HepG2 (cell line): ENCODE measurements around the gene CACTIN. TPM values are rescaled to one million over a fixed set of nuclear protein-coding genes. Genes with fewer than 3 reads are reported as not detected.

Experiments
- ARNT ChIP-seq: fragments of 450-650 bp; IDR thresholded peaks from 2 replicates; pipeline ENCODE4 v1.6.1; 2017
- ATAD3A ChIP-seq: sonication (generic); formaldehyde crosslinking; IDR thresholded peaks from 2 replicates; pipeline ENCODE4 v1.4.0; 2020; ENCODE audit warnings: missing genetic modification reagents
- FOXO1 ChIP-seq: sonication (generic); formaldehyde crosslinking; IDR thresholded peaks from 2 replicates; pipeline ENCODE4 v1.4.0; 2020; ENCODE audit warnings: missing genetic modification reagents
- HMG20A ChIP-seq: IDR thresholded peaks from 2 replicates; pipeline ENCODE4 v1.6.1; 2016; ENCODE audit warnings: borderline replicate concordance
- KMT2A ChIP-seq: sonication (generic); formaldehyde crosslinking; IDR thresholded peaks from 2 replicates; pipeline ENCODE4 v1.4.0; 2020; ENCODE audit warnings: missing genetic modification reagents
- KMT2B ChIP-seq: IDR thresholded peaks from 2 replicates; pipeline ENCODE4 v1.6.1; 2016; ENCODE audit warnings: missing genetic modification reagents, missing compliant biosample characterization
- REPIN1 ChIP-seq: sonication (generic); formaldehyde crosslinking; IDR thresholded peaks from 2 replicates; pipeline ENCODE4 v1.8.0; 2022; ENCODE audit warnings: missing genetic modification reagents, low read depth, mild to moderate bottlenecking, borderline replicate concordance
- ZIK1 ChIP-seq: sonication (generic); formaldehyde crosslinking; IDR thresholded peaks from 2 replicates; pipeline ENCODE4 v1.5.0; 2020; ENCODE audit warnings: mild to moderate bottlenecking, low read depth, missing genetic modification reagents, borderline replicate concordance
- ZKSCAN1 ChIP-seq: fragments of 150-350 bp; IDR thresholded peaks from 2 replicates; pipeline ENCODE4 v1.6.1; 2014; ENCODE audit warnings: low read length
- ZNF296 ChIP-seq: sonication (generic); formaldehyde crosslinking; conservative IDR thresholded peaks from 2 replicates; pipeline ENCODE4 v1.5.0; 2020; ENCODE audit warnings: mild to moderate bottlenecking, missing genetic modification reagents
- ZNF331 ChIP-seq: sonication (generic); formaldehyde crosslinking; IDR thresholded peaks from 2 replicates; pipeline ENCODE4 v1.4.0; 2020; ENCODE audit warnings: missing genetic modification reagents
- ZNF781 ChIP-seq: sonication (generic); formaldehyde crosslinking; IDR thresholded peaks from 2 replicates; pipeline ENCODE4 v1.5.1; 2020; ENCODE audit warnings: borderline replicate concordance, mild to moderate bottlenecking, missing genetic modification reagents; ENCODE audit errors: not compliant biosample characterization
- ZNF883 ChIP-seq: sonication (generic); formaldehyde crosslinking; IDR thresholded peaks from 2 replicates; pipeline ENCODE4 v1.5.1; 2020; ENCODE audit warnings: mild to moderate bottlenecking, missing genetic modification reagents; ENCODE audit errors: not compliant biosample characterization
- polyA plus RNA-seq, 8 experiments: library from polyadenylated mRNA; depleted of rRNA in 3 of 8; stranded (reverse) in 7 of 8; unstranded in 1 of 8; fragments of >200 nt; fragmentation: Illumina TruSeq in 4 of 8; extraction: Trizol in 4 of 8; gene quantifications; 2 replicates each; pipeline versions ENCODE4 v1.2.1 to v1.2.3, GENCODE V29; 2011 to 2016; ENCODE audit warnings: low read depth in 4 of 8, missing spikeins in 1 of 8, mixed read lengths in 1 of 8; ENCODE audit not compliant: insufficient read depth in 1 of 8
- total RNA-seq, 5 experiments: library from RNA; depleted of rRNA; stranded (reverse); fragments of >200 nt; fragmentation: Illumina TruSeq; extraction: Trizol; gene quantifications; 2 replicates each; pipeline ENCODE4 v1.2.3, GENCODE V29; 2016; ENCODE audit warnings: low read depth in 1 of 5
- TF ChIP-seq, protein P1 (sequence below): sonication (generic); formaldehyde crosslinking; IDR thresholded peaks from 2 replicates; pipeline ENCODE4 v1.8.0; 2022; ENCODE audit warnings: mild to moderate bottlenecking, missing genetic modification reagents, moderate library complexity
- TF ChIP-seq, protein P2 (sequence below): sonication (generic); formaldehyde crosslinking; IDR thresholded peaks from 2 replicates; pipeline ENCODE4 v1.5.1; 2020; ENCODE audit warnings: missing genetic modification reagents, mild to moderate bottlenecking, borderline replicate concordance
- TF ChIP-seq, protein P3 (sequence below): sonication (generic); formaldehyde crosslinking; IDR thresholded peaks from 2 replicates; pipeline ENCODE4 v1.5.0; 2020; ENCODE audit warnings: missing genetic modification reagents
- TF ChIP-seq, protein P4 (sequence below): sonication (generic); formaldehyde crosslinking; IDR thresholded peaks from one replicate; pipeline ENCODE4 v1.5.1; 2020; ENCODE audit warnings: mild to moderate bottlenecking, missing genetic modification reagents; ENCODE audit errors: not compliant biosample characterization

The CACTIN gene
- total and polyA plus RNA-seq, 2 of the 13 experiments (the other 11 are each of a cell fraction or from before 2014, with no cell fraction given), result 10.0 to 16.6 TPM

DNA sequence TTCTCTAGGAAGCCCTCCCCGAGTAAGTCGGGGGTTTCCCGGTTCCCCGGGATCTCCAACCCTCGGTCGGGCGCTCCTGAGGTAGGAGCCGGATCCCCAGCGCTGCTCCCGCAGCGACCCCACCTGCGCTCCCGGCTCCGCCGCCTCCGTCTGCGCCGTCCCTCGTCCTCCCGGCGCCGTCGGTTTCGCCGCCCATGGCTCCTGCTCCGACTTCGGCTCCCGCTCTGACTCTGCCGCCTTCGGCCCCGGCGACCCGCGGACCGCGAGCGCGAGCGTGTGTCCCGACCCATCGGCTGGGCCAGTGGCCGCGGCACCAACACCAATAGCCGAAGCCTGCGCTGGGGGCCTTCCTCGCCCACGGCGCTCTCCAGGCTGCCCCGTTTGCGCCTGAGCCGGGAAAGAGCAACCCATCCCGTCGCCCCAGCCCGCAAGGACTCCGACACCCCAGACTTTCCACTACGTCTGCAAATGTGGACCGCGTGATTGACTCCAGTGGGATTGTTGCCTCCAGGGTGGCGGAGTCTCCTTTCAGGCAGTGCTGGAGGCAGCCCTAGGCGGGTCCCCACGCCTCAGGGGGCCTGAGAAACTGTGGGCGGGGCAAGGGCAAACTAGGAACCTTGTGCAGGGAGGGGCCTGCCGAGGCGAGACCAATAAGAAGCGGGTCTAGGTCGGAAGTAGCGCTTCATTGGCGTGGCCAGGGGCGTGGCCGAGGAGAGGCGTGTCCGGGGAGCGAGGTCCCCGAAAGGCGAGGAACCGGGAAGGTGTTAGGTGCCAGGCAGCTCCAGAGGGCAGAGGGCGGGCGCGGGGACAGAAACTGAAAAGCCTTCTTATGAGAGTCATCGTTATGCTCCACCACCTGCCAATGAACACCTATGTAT lies at the start of gene CACTIN (continued):
- TF ChIP-seq ZNF781 (CRISPR knock-in tag) (no peak), KMT2A (peak; percentile 95), KMT2B (peak; percentile 75), ZKSCAN1 (no peak), HMG20A (CRISPR knock-in tag) (no peak), ZNF331 (CRISPR knock-in tag) (peak; percentile 57; the same call in 1 of the 2 replicates), REPIN1 (CRISPR knock-in tag) (peak; percentile 81), ZIK1 (CRISPR knock-in tag) (peak; percentile 52; the same call in 1 of the 2 replicates), ZNF296 (no peak), FOXO1 (CRISPR knock-in tag) (peak; percentile 67; the same call in 1 of the 2 replicates), ATAD3A (CRISPR knock-in tag) (no peak), ARNT (no peak), ZNF883 (CRISPR knock-in tag) (no peak)
- TF ChIP-seq, protein P1, sequence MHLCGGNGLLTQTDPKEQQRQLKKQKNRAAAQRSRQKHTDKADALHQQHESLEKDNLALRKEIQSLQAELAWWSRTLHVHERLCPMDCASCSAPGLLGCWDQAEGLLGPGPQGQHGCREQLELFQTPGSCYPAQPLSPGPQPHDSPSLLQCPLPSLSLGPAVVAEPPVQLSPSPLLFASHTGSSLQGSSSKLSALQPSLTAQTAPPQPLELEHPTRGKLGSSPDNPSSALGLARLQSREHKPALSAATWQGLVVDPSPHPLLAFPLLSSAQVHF, result no peak
- TF ChIP-seq, protein P2, sequence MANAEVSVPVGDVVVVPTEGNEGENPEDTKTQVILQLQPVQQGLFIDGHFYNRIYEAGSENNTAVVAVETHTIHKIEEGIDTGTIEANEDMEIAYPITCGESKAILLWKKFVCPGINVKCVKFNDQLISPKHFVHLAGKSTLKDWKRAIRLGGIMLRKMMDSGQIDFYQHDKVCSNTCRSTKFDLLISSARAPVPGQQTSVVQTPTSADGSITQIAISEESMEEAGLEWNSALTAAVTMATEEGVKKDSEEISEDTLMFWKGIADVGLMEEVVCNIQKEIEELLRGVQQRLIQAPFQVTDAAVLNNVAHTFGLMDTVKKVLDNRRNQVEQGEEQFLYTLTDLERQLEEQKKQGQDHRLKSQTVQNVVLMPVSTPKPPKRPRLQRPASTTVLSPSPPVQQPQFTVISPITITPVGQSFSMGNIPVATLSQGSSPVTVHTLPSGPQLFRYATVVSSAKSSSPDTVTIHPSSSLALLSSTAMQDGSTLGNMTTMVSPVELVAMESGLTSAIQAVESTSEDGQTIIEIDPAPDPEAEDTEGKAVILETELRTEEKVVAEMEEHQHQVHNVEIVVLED (CRISPR knock-in tag), result peak; percentile 91
- TF ChIP-seq, protein P3, sequence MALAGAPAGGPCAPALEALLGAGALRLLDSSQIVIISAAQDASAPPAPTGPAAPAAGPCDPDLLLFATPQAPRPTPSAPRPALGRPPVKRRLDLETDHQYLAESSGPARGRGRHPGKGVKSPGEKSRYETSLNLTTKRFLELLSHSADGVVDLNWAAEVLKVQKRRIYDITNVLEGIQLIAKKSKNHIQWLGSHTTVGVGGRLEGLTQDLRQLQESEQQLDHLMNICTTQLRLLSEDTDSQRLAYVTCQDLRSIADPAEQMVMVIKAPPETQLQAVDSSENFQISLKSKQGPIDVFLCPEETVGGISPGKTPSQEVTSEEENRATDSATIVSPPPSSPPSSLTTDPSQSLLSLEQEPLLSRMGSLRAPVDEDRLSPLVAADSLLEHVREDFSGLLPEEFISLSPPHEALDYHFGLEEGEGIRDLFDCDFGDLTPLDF (CRISPR knock-in tag), result peak; percentile 68; the same call in 1 of the 2 replicates
- TF ChIP-seq, protein P4, sequence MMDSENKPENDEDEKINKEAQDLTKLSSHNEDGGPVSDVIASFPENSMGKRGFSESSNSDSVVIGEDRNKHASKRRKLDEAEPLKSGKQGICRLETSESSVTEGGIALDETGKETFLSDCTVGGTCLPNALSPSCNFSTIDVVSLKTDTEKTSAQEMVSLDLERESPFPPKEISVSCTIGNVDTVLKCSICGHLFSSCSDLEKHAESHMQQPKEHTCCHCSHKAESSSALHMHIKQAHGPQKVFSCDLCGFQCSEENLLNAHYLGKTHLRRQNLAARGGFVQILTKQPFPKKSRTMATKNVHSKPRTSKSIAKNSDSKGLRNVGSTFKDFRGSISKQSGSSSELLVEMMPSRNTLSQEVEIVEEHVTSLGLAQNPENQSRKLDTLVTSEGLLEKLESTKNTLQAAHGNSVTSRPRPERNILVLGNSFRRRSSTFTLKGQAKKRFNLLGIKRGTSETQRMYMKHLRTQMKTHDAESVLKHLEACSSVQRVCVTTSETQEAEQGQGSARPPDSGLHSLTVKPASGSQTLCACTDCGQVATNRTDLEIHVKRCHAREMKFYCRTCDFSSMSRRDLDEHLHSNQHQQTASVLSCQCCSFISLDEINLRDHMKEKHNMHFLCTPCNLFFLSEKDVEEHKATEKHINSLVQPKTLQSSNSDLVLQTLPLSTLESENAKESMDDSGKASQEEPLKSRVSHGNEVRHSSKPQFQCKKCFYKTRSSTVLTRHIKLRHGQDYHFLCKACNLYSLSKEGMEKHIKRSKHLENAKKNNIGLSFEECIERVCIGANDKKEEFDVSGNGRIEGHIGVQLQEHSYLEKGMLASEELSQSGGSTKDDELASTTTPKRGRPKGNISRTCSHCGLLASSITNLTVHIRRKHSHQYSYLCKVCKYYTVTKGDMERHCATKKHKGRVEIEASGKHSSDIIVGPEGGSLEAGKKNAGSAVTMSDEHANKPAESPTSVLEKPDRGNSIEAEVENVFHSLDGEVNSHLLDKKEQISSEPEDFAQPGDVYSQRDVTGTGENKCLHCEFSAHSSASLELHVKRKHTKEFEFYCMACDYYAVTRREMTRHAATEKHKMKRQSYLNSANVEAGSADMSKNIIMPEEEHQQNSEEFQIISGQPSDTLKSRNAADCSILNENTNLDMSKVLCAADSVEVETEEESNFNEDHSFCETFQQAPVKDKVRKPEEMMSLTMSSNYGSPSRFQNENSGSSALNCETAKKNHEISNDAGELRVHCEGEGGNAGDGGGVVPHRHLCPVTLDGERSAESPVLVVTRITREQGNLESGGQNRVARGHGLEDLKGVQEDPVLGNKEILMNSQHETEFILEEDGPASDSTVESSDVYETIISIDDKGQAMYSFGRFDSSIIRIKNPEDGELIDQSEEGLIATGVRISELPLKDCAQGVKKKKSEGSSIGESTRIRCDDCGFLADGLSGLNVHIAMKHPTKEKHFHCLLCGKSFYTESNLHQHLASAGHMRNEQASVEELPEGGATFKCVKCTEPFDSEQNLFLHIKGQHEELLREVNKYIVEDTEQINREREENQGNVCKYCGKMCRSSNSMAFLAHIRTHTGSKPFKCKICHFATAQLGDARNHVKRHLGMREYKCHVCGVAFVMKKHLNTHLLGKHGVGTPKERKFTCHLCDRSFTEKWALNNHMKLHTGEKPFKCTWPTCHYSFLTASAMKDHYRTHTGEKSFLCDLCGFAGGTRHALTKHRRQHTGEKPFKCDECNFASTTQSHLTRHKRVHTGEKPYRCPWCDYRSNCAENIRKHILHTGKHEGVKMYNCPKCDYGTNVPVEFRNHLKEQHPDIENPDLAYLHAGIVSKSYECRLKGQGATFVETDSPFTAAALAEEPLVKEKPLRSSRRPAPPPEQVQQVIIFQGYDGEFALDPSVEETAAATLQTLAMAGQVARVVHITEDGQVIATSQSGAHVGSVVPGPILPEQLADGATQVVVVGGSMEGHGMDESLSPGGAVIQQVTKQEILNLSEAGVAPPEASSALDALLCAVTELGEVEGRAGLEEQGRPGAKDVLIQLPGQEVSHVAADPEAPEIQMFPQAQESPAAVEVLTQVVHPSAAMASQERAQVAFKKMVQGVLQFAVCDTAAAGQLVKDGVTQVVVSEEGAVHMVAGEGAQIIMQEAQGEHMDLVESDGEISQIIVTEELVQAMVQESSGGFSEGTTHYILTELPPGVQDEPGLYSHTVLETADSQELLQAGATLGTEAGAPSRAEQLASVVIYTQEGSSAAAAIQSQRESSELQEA (CRISPR knock-in tag), result no peak
